CD4-positive, alpha-beta T cell treated with Interleukin-4 for 4 hours (primary cell): ENCODE results near the gene EPO.
"Not testable (repeated sequence)": the region's sequence is repeated elsewhere in the genome, so short reads cannot be mapped to it uniquely, and the experiment has no call there.

Source experiments
- DNase-seq: peaks from one replicate; pipeline ENCODE4 v3.0.0-alpha.2; 2020

EPO gene

DNA sequence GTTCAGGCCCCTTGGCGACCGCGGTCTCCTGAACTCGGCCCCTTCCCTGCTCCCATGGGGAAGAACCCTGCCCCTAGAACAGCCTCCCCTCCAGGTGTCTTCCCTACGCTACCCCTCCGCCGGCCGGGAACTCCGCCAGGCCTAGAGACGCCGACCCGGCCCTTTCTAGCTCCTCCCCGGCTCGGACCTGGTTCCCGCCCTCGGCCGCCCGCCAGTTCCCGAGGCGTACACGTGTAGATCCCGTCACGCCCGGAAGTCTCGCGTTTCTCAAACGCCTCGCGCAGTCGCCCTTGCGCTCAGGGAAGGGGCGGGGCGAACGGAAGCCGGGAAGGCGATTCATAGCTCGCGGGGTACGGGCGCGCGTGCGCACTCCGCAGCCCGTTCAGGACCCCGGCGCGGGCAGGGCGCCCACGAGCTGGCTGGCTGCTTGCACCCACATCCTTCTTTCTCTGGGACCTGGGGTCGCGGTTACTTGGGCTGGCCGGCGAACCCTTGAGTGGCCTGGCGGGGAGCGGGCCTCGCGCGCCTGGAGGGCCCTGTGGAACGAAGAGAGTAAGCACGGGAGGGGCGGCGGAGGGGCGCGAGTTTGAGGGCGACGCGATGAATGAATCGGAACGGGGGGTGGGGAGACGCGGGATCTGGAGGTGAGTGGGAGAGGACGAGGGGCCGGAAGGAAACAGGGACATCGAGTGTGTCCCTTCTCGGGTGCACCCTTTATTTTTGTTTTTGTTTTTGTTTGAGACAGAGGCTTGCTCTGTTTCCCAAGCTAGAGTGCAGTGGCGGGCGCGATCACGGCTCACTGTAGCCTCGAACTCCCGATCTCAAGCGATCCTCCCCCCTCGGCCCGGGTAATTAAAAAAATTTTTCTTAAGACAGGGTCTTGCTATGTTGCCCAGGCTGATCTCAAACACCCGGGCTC, 14.3 kb upstream of the EPO start, which contains the start of gene POP7:
POP7 (plus strand) TSS at position 369 of the 919 bp plus-strand sequence. CDS start 710 bp downstream, outside the sequence.
- peak; percentile 97 for DNase-seq

DNA sequence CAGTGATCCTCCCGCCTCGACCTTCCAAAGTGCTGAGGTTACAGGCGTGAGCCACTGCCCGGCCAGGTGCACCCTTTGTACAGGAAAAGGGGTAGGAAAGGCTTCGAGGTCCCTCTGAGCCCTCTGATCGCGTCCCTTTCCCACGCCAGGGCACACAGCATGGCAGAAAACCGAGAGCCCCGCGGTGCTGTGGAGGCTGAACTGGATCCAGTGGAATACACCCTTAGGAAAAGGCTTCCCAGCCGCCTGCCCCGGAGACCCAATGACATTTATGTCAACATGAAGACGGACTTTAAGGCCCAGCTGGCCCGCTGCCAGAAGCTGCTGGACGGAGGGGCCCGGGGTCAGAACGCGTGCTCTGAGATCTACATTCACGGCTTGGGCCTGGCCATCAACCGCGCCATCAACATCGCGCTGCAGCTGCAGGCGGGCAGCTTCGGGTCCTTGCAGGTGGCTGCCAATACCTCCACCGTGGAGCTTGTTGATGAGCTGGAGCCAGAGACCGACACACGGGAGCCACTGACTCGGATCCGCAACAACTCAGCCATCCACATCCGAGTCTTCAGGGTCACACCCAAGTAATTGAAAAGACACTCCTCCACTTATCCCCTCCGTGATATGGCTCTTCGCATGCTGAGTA, 13.5 kb upstream of the EPO start:
- DNase-seq, result no peak

DNA sequence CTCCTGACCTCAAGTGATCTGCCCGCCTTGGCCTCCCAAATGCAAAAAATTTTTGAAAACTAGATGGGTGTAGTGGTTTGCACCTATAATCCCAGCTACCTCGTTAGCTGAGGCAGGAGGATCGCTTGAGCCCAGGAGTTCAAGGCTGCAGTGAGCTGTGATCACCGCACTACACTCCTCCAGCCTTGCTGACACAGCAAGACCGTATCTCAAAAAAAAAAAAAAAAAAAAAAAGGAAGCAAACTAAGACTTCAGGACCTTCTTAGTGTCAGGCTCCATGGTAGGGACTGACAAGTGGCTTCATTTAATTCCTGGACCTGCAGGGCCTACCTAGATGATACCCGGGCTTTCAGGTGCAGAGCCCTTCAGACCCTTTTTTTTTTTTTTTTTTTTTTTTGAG, 11.9 kb upstream of the EPO start:
- no peak for DNase-seq

DNA sequence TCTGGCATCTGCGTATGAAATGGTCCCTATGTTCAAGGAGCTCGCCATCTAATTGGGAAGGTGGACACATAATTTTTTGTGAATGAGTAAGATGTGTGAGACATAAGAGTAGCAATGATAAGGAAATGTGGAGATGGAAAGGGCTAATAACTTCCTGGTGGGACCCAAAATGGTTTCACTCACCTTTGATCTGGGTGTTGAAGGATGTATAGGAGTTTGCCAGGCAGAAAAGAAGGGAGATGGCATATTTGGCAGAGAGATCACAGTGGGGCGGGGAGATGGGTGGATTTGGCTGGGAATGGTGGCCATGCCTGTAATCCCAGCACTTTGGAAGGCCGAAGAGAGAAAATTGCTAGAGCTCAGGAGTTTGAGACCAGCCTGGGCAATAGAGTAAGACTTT, 9.8 kb upstream of the EPO start:
- DNase-seq, result no peak

DNA sequence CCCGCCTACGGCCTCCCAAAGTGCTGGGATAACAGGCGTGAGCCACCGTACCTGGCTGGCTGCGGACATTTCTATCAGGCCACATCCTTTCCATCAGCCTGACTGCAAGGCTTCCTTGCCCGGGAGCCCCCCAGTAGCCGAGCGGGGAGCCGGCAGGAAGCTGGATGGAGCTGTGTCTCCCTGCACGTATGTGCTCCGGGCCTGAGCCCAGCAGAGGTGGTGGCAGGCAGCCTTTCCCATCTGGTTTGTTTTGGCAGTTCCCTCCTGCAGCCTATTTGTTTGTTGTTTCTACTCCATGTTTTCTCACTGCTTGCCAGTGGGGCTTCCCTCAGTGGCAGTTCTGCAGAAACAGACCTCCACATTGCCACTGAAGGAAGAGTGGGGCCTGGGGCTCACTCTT, 8.9 kb upstream of the EPO start:
- no peak for DNase-seq

DNA sequence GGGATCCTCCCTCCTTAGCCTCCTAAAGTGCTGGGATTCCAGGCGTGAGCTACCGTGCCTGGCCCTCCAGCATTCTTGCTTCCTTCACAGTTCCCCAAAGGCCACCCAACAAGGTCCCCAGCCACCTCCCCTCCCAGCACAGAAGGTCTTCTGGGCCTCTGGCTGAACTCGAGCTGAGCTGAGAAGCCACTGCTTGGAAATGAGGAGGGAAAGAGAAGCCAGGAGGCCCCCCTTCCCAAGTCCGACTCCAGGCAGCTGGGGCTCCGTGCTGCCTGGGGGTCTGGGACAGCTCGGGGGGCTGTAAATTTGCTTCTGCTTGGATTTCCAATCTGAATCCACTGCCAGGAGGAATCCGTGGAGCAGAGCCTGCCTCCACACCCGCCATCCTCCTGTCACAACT, 5.5 kb upstream of the EPO start:
- DNase-seq, result no peak

DNA sequence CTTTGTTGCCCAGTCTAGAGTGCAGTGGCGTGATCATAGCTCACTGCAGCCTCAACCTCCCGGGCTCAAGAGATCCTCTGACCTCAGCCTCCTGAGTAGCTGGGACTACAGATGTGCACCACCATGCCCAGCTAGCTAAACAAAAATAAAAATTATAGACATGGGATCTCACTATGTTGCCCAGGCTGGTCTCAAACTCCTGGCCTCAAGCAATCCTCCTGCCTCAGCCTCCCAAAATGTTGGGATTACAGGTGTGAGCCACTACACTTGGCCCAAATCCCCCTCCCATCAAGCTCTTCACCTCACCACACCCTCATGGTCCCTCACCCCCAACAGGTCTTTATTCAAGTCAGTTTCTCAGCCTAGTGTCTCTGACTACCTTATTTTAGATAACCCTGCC, 3.2 kb upstream of the EPO start:
- not testable (repeated sequence) for DNase-seq

DNA sequence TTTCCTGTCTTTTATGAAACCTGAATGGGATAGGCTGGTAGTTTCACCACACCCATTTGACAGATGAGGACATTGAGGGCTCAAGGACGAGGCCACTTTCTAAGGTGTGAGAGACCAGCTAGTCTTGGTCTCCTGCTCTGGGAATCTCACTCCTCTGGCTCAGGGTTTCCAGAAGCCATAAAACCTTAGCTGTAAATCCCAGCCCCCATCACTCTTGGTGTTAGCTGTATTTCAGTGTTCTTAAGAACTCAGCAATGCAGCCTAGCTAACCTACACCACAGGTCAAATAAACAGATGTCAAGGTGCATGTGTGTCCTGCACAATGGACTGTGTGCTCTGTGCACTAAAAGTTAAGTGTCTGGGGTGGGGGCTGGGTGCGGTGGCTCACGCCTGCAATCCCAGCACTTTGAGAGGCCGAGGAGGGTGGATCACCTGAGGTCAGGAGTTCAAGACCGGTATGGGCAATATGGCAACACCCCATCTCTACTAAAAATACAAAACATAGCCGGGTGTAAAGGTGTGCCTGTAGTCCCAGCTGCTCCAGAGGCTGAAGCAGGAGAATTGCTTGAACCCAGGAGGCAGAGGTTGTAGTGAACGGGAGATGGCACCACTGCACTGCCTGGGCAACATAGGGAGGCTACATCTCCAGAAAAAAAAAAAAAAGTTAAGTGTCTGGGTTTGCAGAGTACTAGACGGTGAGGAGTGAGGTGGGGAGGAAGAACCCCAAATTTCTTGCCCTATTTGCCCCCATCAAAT, 567 bp upstream of the EPO start:
- no peak for DNase-seq

DNA sequence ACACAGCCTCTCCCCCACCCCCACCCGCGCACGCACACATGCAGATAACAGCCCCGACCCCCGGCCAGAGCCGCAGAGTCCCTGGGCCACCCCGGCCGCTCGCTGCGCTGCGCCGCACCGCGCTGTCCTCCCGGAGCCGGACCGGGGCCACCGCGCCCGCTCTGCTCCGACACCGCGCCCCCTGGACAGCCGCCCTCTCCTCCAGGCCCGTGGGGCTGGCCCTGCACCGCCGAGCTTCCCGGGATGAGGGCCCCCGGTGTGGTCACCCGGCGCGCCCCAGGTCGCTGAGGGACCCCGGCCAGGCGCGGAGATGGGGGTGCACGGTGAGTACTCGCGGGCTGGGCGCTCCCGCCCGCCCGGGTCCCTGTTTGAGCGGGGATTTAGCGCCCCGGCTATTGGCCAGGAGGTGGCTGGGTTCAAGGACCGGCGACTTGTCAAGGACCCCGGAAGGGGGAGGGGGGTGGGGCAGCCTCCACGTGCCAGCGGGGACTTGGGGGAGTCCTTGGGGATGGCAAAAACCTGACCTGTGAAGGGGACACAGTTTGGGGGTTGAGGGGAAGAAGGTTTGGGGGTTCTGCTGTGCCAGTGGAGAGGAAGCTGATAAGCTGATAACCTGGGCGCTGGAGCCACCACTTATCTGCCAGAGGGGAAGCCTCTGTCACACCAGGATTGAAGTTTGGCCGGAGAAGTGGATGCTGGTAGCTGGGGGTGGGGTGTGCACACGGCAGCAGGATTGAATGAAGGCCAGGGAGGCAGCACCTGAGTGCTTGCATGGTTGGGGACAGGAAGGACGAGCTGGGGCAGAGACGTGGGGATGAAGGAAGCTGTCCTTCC, 620 bp downstream of the EPO start:
- no peak for DNase-seq

DNA sequence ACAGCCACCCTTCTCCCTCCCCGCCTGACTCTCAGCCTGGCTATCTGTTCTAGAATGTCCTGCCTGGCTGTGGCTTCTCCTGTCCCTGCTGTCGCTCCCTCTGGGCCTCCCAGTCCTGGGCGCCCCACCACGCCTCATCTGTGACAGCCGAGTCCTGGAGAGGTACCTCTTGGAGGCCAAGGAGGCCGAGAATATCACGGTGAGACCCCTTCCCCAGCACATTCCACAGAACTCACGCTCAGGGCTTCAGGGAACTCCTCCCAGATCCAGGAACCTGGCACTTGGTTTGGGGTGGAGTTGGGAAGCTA, 1.2 kb downstream of the EPO start:
- DNase-seq, result no peak

DNA sequence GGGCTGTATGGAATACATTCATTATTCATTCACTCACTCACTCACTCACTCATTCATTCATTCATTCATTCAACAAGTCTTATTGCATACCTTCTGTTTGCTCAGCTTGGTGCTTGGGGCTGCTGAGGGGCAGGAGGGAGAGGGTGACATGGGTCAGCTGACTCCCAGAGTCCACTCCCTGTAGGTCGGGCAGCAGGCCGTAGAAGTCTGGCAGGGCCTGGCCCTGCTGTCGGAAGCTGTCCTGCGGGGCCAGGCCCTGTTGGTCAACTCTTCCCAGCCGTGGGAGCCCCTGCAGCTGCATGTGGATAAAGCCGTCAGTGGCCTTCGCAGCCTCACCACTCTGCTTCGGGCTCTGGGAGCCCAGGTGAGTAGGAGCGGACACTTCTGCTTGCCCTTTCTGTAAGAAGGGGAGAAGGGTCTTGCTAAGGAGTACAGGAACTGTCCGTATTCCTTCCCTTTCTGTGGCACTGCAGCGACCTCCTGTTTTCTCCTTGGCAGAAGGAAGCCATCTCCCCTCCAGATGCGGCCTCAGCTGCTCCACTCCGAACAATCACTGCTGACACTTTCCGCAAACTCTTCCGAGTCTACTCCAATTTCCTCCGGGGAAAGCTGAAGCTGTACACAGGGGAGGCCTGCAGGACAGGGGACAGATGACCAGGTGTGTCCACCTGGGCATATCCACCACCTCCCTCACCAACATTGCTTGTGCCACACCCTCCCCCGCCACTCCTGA, 2.4 kb downstream of the EPO start:
- DNase-seq, result no peak

DNA sequence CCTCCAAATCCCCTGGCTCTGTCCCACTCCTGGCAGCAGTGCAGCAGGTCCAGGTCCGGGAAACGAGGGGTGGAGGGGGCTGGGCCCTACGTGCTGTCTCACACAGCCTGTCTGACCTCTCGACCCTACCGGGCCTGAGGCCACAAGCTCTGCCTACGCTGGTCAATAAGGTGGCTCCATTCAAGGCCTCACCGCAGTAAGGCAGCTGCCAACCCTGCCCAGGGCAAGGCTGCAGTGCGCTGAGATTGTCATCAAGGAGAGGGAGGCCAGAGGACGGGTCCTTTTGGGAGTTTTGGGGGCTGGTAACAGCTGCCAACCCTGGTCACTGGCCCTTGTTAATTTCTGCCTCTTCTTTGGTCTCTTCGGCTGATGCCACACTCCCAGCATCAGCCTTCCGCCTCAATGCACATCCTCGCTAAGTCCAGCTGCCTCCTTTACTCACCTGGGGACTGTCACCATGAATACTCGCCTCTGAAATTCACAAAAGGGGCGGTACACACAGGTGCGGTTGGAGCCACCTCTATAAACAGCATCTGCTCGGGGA, 3.5 kb downstream of the EPO start:
- DNase-seq, result no peak

DNA sequence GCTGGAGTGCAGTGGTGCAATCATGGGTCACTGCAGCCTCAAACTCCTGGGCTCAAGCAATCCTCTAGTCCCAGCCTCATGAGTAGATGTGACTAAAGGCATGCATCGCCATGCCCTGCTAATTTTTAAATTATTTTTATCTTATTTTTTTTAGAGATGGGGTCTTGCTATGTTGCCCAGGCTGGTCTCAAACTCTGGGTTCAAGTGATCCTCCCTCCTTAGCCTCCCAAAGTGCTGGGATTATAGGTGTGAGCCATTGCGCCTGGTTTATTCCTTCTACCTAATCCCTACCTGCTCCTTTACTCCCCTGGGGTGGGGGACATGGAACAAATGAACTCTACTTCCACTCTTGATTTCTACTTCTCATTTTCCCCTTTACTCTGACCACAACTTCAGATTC, 4.1 kb downstream of the EPO start:
- not testable (repeated sequence) for DNase-seq

DNA sequence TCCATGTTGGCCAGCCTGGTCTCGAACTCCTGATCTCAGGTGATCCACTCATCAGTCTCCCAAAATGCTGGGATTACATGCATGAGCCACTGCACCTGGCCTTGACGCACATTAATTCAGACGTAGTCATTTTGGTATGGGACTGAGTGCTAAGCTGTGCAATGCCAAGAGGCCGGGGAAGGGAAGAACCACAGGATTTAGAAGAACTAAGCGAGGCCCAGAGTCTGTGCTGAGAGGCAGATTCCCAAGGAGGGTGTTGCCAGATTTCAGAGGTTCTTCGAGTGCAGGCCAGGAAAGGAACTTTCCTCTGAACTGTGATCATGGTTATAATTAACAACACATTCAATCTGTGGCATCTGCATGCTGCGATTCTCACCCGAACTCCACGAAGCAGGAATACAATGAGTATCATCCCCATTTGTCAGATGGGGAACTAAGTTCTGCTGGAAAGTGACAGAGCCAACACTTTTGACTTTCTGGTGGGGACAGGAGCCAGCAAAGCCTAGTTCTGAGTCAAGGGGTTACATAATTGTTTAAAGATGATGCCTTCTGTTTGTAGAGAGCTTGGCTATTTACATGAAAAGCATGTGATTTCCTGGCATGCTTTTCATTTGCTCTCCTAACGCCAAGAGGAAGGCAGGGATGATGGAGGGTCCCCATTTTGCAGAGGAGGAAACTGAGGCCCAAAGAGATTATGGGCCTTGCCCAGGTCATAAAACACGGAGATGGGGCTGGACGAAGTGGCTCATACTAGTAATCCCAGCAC, 6.9 kb downstream of the EPO start:
- no peak for DNase-seq

DNA sequence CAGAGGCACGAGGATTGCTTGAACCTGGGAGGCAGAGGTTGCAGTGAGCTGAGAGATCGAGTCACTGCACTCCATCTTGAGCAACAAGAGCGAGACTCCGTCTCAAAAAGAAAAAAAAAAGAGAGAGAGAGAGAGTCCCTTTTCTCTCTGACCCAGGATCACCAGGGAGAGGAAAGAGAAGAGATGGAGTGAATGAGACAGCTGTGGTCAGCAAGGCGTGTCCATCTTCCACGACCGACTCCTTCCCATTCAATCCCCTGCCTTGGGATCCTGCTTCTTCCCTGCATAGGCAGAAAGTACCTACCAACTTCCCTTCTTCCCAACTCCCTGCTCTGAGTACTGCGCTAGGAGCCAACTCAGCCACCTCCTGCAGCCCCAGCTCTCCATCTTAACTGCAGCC, 7.9 kb downstream of the EPO start:
- DNase-seq, result no peak

DNA sequence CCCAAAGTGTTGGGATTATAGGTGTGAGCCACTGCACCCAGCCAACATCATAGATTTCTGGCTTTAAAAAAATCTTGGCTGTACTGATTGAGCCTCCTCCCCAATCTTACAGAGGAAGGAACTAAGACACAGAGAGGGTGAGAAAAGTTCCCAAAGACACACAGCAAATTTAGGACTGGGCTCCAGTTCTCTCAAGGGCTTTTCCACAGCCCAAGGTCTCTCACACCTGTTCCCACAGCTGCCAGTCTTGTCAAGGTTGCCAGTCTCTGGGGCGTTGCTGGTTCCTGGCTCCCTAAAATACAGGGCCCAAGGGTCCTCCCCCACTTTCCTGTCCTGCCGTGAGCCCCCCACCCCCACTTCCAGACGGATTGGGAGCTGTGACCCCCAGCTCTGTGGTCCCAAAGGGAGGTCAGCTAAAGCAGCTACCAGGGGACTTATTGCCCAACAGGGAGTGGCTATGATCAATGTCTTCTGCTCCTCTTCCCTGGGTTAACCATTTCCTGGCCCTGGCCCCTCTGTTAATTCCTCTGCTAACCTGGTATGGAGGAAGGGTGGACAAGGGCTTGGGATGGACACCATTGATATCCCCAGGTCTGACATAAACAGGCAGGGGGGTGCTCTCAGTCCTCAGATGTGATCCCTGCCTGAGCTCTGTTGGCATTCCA, 10.0 kb downstream of the EPO start:
- no peak for DNase-seq

DNA sequence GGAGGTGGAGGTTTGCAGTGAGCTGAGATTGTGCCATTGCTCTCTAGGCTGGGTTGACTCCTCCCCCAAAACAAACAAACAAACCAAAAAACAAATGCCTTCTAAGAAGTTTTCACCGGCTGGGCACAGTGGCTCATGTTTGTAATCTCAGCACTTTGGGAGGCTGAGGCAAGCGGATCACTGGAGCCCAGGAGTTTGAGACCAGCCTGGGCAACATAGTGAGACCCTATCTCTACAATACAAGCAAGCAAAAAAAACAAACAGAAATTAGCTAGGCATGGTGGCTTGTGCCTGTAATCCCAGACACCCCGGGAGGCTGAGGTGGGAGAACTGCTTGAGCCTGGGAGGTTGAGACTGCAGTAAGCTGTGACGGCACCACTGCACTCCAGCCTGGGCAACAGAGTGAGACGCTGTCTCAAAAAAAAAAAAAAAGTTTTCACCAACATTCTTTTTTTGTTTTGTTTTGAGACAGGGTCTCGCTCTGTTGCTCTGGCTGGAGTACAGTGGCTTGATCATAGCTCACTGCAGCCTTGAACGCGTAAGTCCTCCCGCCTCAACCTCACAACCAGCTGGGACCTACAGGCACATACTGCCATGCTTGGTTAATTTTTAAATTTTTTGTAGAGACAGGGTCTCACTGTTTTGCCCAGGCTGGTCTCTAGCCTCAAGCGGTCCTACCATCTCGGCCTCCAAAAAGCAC, 11.8 kb downstream of the EPO start:
- DNase-seq, result no peak

DNA sequence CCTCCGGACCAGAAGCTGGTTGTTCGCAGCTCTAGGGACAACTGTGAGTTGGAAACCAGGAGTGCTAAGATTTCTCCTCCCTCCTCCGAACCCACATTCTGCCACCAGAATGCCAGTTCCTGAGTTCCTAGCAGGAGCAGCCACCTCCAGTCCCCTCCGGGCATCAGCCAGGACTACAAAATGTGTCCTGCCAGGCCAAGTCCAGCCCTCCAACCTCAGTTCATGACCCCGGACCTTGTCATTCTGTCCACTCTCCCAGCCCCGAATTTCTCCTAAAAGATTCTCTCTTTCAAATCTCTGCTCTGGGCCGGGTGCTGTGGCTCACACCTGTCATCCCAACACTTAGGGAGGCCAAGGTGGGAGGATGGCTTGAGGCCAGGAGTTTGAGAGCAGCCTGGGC, 15.5 kb downstream of the EPO start:
- DNase-seq, result no peak

DNA sequence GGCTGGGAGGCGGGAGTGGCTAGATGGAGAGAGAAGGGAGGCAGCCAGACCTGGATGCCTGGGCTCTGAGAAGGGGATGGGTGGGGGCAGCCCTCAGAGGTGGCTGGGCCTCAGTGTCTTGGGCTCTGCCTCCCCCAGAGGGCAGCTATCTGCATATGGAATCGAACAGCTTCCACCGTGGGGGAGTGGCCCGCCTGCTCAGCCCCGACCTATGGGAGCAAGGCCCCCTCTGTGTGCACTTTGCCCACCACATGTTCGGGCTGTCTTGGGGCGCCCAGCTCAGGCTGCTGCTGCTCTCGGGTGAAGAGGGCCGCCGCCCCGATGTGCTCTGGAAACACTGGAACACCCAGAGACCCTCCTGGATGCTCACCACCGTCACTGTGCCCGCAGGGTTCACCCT, 16.4 kb downstream of the EPO start:
- DNase-seq, result no peak

DNA sequence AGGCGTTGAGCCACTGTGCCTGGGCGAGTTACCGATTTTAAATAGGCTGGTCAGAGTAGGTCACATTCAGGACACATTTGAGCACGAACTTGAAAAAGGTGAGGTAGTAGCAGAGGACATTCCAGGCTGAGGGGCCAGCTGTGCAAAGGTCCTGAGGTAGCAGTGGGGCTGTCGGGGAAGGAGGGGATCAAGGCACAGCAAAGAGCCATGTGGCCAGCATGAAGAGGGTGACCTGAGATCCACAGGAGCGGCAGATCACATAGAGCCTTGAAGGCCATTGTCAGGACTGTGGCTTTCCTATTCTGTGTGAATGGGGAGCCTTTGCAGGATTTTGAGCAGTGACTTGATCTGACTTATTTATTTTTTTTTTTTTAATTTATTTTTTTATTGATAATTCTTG, 19.7 kb downstream of the EPO start:
- no peak for DNase-seq
